ENCODE data around the gene ANO3.

- TF ChIP-seq CTCF (IDR thresholded peaks at IDR 0.05), result no peak
- TF ChIP-seq POLR2A (IDR thresholded peaks at IDR 0.05), result no peak
Observed at GRCh38 chr11:26326793-26327400, 5.0 kb upstream of the ANO3 start.

Data from uterus (tissue), 2 donors.